Cardiac fibroblast (primary cell): ENCODE measurements around the gene DDX24.

Source experiments
- DNase-seq, 2 donors: peaks; one replicate each; pipeline versions ENCODE4 v3.0.0 to v3.0.0-alpha.2; 2010; ENCODE audit warnings: low read depth in 2 of 2
- H3K4me3 ChIP-seq, 2 donors: replicated peaks in 1 of 2; 1 replicate in 1 of 2; 2 replicates in 1 of 2; pipeline ENCODE4 v1.5.1; 2011; ENCODE audit warnings: low read depth in 2 of 2, low read length in 2 of 2, mild to moderate bottlenecking in 2 of 2, moderate library complexity in 1 of 2
- CTCF ChIP-seq: IDR thresholded peaks from one replicate; pipeline ENCODE4 v1.5.1; 2011; ENCODE audit warnings: low read depth, mild to moderate bottlenecking, low read length, inconsistent platforms

Gene DDX24

GRCh38 chr14:94042433-94043091 lies 38.4 kb downstream of the DDX24 start:
- H3K4me3 ChIP-seq, result no peak overlapping the region
- no peak for TF ChIP-seq CTCF
- no peak for DNase-seq

- peak; percentile 72 to 87 for DNase-seq
- no peak for TF ChIP-seq CTCF
- no peak overlapping the region for H3K4me3 ChIP-seq
These were observed 39.3 kb downstream of the DDX24 start for GRCh38 chr14:94041551-94042346.

- H3K4me3 ChIP-seq, result no peak overlapping the region
- TF ChIP-seq CTCF, result no peak
- no peak for DNase-seq
These were observed 40.2 kb downstream of the DDX24 start for GRCh38 chr14:94040796-94041195.

GRCh38 chr14:94040247-94040646 lies 40.8 kb downstream of the DDX24 start:
- no peak overlapping the region for H3K4me3 ChIP-seq
- no peak for DNase-seq
- TF ChIP-seq CTCF, result no peak

GRCh38 chr14:94038921-94039629 lies 41.9 kb downstream of the DDX24 start:
- no peak overlapping the region for H3K4me3 ChIP-seq
- no peak for TF ChIP-seq CTCF
- DNase-seq, result no peak

- TF ChIP-seq CTCF, result no peak
- no peak for DNase-seq
- no peak overlapping the region for H3K4me3 ChIP-seq
These were observed 42.5 kb downstream of the DDX24 start for GRCh38 chr14:94038510-94038909.
